Lower leg skin (tissue), 3 donors: ENCODE measurements around the gene TASOR.

Experiments
- CTCF ChIP-seq, 3 donors: fragments of 450-650 bp; IDR thresholded peaks; one replicate each; pipeline ENCODE4 v1.5.1; 2016; ENCODE audit warnings: antibody characterized with exemption in 3 of 3, mild to moderate bottlenecking in 3 of 3, moderate library complexity in 2 of 3
- POLR2A ChIP-seq, 2 donors: fragments of 450-650 bp; IDR thresholded peaks; one replicate each; pipeline ENCODE4 v1.6.1; 2016 to 2017; ENCODE audit warnings: antibody characterized with exemption in 2 of 2, mild to moderate bottlenecking in 1 of 2, moderate library complexity in 1 of 2

- TF ChIP-seq CTCF (IDR thresholded peaks at IDR 0.05) (peak in 1 of 3 donors; percentile 86), POLR2A (IDR thresholded peaks at IDR 0.05) (no peak)
These were observed 19.6 kb upstream of the TASOR start for GRCh38 chr3:56702490-56703315.
